AG04449 (cell line): ENCODE data around the gene VAT1.
"Not testable (repeated sequence)": the region's sequence is repeated elsewhere in the genome, so short reads cannot be mapped to it uniquely, and the experiment has no call there.

Experiments used
- CTCF ChIA-PET: fragments of 350-600 bp; formaldehyde crosslinking; extraction: SDS; loops from one replicate; lab custom pipeline; 2021; ENCODE audit warnings: antibody characterized with exemption; lab: Yijun Ruan, JAX
- POLR2A ChIA-PET: fragments of 400-600, 350-600 bp; formaldehyde crosslinking; extraction: SDS; loops from one replicate; lab custom pipeline; 2020; ENCODE audit warnings: antibody characterized with exemption, inconsistent platforms; lab: Yijun Ruan, JAX
- DNase-seq: peaks from one replicate; pipeline ENCODE4 v3.0.0-alpha.2; 2010; ENCODE audit warnings: low read depth, low spot score
- H3K4me3 ChIP-seq: 2 replicates; pipeline ENCODE4 v1.5.1; 2011; ENCODE audit warnings: low read depth, mild to moderate bottlenecking, control low read depth, low read length
- TF ChIP-seq, protein P1 (sequence below): IDR thresholded peaks from one replicate; pipeline ENCODE4 v1.5.1; 2011; ENCODE audit warnings: mild to moderate bottlenecking, moderate library complexity, low read length, control low read depth, inconsistent platforms; ENCODE audit not compliant: insufficient read depth; ENCODE audit errors: missing control alignments

Gene VAT1

GRCh38 chr17:42975265-42975664 is 46.9 kb downstream of the VAT1 start:
- TF ChIP-seq, protein P1, sequence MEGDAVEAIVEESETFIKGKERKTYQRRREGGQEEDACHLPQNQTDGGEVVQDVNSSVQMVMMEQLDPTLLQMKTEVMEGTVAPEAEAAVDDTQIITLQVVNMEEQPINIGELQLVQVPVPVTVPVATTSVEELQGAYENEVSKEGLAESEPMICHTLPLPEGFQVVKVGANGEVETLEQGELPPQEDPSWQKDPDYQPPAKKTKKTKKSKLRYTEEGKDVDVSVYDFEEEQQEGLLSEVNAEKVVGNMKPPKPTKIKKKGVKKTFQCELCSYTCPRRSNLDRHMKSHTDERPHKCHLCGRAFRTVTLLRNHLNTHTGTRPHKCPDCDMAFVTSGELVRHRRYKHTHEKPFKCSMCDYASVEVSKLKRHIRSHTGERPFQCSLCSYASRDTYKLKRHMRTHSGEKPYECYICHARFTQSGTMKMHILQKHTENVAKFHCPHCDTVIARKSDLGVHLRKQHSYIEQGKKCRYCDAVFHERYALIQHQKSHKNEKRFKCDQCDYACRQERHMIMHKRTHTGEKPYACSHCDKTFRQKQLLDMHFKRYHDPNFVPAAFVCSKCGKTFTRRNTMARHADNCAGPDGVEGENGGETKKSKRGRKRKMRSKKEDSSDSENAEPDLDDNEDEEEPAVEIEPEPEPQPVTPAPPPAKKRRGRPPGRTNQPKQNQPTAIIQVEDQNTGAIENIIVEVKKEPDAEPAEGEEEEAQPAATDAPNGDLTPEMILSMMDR, result no peak
- no peak overlapping the region for H3K4me3 ChIP-seq
- no peak for DNase-seq
- ChIA-PET CTCF (interaction anchor here (1.4 kb wide), 1 partner anchor 23 kb away, joined by 4 read pairs; the partner anchor contains the start of gene RPL27), POLR2A (no interaction called here)

GRCh38 chr17:42973323-42973722 is 48.9 kb downstream of the VAT1 start:
- H3K4me3 ChIP-seq, DNase-seq, CTCF ChIA-PET, POLR2A ChIA-PET: not testable (repeated sequence)

- DNase-seq, result no peak
- CTCF ChIA-PET, result interaction anchor here (0.8 kb wide), 1 partner anchor 26 kb away, joined by 3 read pairs; no protein-coding TSS in a partner anchor
- no peak overlapping the region for H3K4me3 ChIP-seq
- POLR2A ChIA-PET, result no interaction called here
- TF ChIP-seq, protein P1, result no peak
Observed at GRCh38 chr17:42971589-42971988, 50.6 kb downstream of the VAT1 start.

DNA sequence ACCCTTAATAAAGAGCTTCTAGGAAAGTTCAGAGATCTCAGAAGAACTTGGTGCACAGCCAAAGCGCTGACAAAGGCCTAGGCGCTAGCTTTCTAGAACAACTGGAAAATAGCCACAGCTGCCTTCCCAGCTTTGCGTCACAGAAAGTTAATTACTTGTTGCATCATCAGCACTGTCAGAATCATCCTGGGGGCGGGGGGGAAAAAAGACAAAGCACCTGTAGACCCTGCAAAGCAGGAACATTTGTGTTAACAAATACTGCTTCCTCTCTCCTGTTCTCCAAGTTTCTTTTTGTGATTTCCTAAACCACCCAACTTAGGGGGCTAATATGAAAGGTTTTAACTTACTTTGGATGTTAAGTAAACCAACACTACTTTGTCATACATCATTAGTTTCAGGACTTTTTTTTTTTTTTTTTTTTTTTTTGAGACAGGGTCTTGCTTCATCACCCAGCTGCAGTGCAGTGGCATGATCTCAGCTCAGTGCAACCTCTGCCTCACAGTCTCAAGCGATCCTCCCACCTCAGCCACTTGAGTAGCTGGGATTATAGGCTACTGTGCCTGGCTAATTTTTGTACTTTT is 53.1 kb downstream of the VAT1 start:
- DNase-seq, result no peak
- CTCF ChIA-PET, result interaction anchor here (1.1 to 2.5 kb wide), 3 partner anchors 18 to 121 kb away, joined by 3 to 8 read pairs (median 3); partner anchors contain the start of gene RPL27
- POLR2A ChIA-PET, result no interaction called here
- no peak overlapping the region for H3K4me3 ChIP-seq
- TF ChIP-seq, protein P1, result no peak

DNA sequence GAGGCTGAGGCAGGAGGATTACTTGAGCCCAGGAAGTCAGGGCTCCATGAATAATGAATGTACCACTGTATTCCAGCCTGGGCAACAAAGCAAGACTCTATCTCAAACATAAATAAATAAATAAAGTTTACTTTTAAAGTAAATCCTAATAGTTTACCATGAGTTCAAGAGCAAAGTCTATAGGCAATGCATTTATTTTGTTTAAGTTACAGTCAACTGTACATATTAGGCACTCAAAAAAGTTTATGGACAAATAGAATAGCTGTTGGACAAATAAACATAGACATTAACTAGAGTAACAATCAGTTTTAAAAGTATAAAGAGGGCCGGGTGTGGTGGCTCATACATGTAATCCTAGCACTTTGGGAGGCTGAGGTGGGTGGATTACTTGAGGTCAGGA is 54.3 kb downstream of the VAT1 start:
- H3K4me3 ChIP-seq, result no peak overlapping the region
- TF ChIP-seq, protein P1, result no peak
- no peak for DNase-seq
- POLR2A ChIA-PET, result no interaction called here
- CTCF ChIA-PET, result interaction anchor here (0.7 to 2.5 kb wide), 3 partner anchors 11 to 120 kb away, joined by 3 to 8 read pairs (median 3); partner anchors contain the start of gene RPL27
